ENCODE results near the gene GJA4. TPM values are rescaled to one million over a fixed set of nuclear protein-coding genes. Genes with fewer than 3 reads are reported as not detected.

Gene GJA4
- total and polyA plus RNA-seq, 4 donors, result 6.1 to 10.6 (median 9.1) TPM

GRCh38 chr1:34776911-34777310 is 15.9 kb upstream of the GJA4 start (continued):
- TF ChIP-seq REST (IDR thresholded peaks at IDR 0.05), result no peak
- no peak for TF ChIP-seq RXRA (IDR thresholded peaks at IDR 0.05)
- no peak for TF ChIP-seq HNF4A (conservative IDR thresholded peaks at IDR 0.05)

GRCh38 chr1:34777519-34778321 is 15.1 kb upstream of the GJA4 start:
- no peaks in the 10 kb centered on the region for H3K27me3 ChIP-seq (ENCODE audit: control insufficient read depth in 4 of 4, insufficient read depth in 4 of 4, low read length in 3 of 4)
- TF ChIP-seq CTCF (IDR thresholded peaks at IDR 0.05; ENCODE audit: low read depth, low read length, missing input control) (no peak), YY1 (IDR thresholded peaks at IDR 0.05) (no peak), NR2F2 (IDR thresholded peaks at IDR 0.05) (no peak), REST (IDR thresholded peaks at IDR 0.05) (no peak), MAX (IDR thresholded peaks at IDR 0.05) (no peak), HNF4G (IDR thresholded peaks at IDR 0.05) (no peak), HNF4A (conservative IDR thresholded peaks at IDR 0.05) (no peak)

GRCh38 chr1:34778381-34778780 is 14.4 kb upstream of the GJA4 start:
- Histone ChIP-seq H3K9me3 (ENCODE audit: control insufficient read depth in 4 of 4, low read length in 3 of 4) (no peaks in the 10 kb centered on the region), H3K4me1 (ENCODE audit: control insufficient read depth in 4 of 4, insufficient read depth in 4 of 4, low read length in 3 of 4) (peaks cover 7 to 17% (median 10%) of the 10 kb centered on the region in 4 donors), H3K4me3 (ENCODE audit: low read depth in 1 of 3, low read length in 3 of 3) (no peak overlapping the region), H3K27ac (ENCODE audit: low read depth in 1 of 2, low read length in 2 of 2) (no peak overlapping the region), H3K9ac (ENCODE audit: low read depth in 1 of 2, low read length in 2 of 2) (no peak overlapping the region), H3K27me3 (ENCODE audit: control insufficient read depth in 4 of 4, insufficient read depth in 4 of 4, low read length in 3 of 4) (no peaks in the 10 kb centered on the region), H3K36me3 (ENCODE audit: control insufficient read depth in 4 of 4, insufficient read depth in 3 of 4, low read depth in 1 of 4, low read length in 3 of 4) (no peaks in the 10 kb centered on the region)
- TF ChIP-seq RAD21 (IDR thresholded peaks at IDR 0.05) (no peak), CTCF (IDR thresholded peaks at IDR 0.05; ENCODE audit: low read depth, low read length, missing input control) (no peak), FOXA2 (IDR thresholded peaks at IDR 0.05) (no peak), REST (IDR thresholded peaks at IDR 0.05) (no peak)
- WGBS, result 79% methylated on average over 6 of the region's 6 CpGs
- DNase-seq (ENCODE audit: low spot score), result no peak

More at GRCh38 chr1:34777519-34778321, 15.1 kb upstream of the GJA4 start:
- 53% methylated on average over 10 of the region's 10 CpGs for WGBS
- no peak overlapping the region for H3K9ac ChIP-seq (ENCODE audit: low read depth in 1 of 2, low read length in 2 of 2)
- H3K27ac ChIP-seq (ENCODE audit: low read depth in 1 of 2, low read length in 2 of 2), result no peak overlapping the region
- H3K9me3 ChIP-seq (ENCODE audit: control insufficient read depth in 4 of 4, low read length in 3 of 4), result no peaks in the 10 kb centered on the region
- H3K4me1 ChIP-seq (ENCODE audit: control insufficient read depth in 4 of 4, insufficient read depth in 4 of 4, low read length in 3 of 4), result peaks cover 7 to 17% (median 10%) of the 10 kb centered on the region in 4 donors
- H3K4me3 ChIP-seq (ENCODE audit: low read depth in 1 of 3, low read length in 3 of 3), result no peak overlapping the region
- no peaks in the 10 kb centered on the region for H3K36me3 ChIP-seq (ENCODE audit: control insufficient read depth in 4 of 4, insufficient read depth in 3 of 4, low read depth in 1 of 4, low read length in 3 of 4)
- no peak for DNase-seq (ENCODE audit: low spot score)

Data from liver (tissue), 9 donors.